H1 (cell line): ENCODE data around the gene PSIP1. TPM values are rescaled to one million over a fixed set of nuclear protein-coding genes. Genes with fewer than 3 reads are reported as not detected.
A peak's percentile ranks its signal among the peaks of the same experiment; 100 is the strongest.

Experiments used
- CTCF ChIA-PET: fragments of 300-600 bp; sonication (Branson Sonifier 250); formaldehyde crosslinking; loops from one replicate; lab custom pipeline; 2021; ENCODE audit not compliant: partially characterized antibody; lab: Charles Lee
- POLR2A ChIA-PET: fragments of 300-600 bp; sonication (Branson Sonifier 250); formaldehyde crosslinking; loops from one replicate; lab custom pipeline; 2021; ENCODE audit warnings: inconsistent platforms; ENCODE audit not compliant: partially characterized antibody; lab: Charles Lee
- DNase-seq, 2 experiments: peaks; one replicate each; pipeline versions ENCODE4 v3.0.0 to v3.0.0-alpha.2; 2010 to 2022; ENCODE audit warnings: low spot score in 2 of 2, low read depth in 1 of 2, mixed read lengths in 1 of 2
- FAIRE-seq: peaks from 2 replicates; lab custom pipeline; 2011; peaks lifted over from hg19 to GRCh38; lab: Jason Lieb, UNC
- H2AFZ ChIP-seq: 2 replicates; pipeline ENCODE4 v1.8.1; 2012; ENCODE audit warnings: low read length, inconsistent platforms
- H2AK5ac ChIP-seq: 2 replicates; pipeline ENCODE4 v1.6.1; 2013; ENCODE audit warnings: low read depth, low read length
- H2BK120ac ChIP-seq: replicated peaks from 2 replicates; pipeline ENCODE3; 2013; ENCODE audit warnings: low read depth, low read length, inconsistent platforms
- H2BK12ac ChIP-seq: 2 replicates; pipeline ENCODE4 v1.6.1; 2013; ENCODE audit warnings: low read depth, low read length
- H2BK15ac ChIP-seq: 2 replicates; pipeline ENCODE4 v1.6.1; 2013; ENCODE audit warnings: low read length
- H2BK20ac ChIP-seq: 2 replicates; pipeline ENCODE4 v1.6.1; 2013; ENCODE audit warnings: low read length
- H2BK5ac ChIP-seq: 2 replicates; pipeline ENCODE4 v1.6.1; 2013; ENCODE audit warnings: low read depth, low read length
- H3K14ac ChIP-seq: 2 replicates; pipeline ENCODE4 v1.6.1; 2013; ENCODE audit warnings: inconsistent platforms; ENCODE audit not compliant: insufficient read length
- H3K18ac ChIP-seq: 2 replicates; pipeline ENCODE4 v1.6.1; 2013; ENCODE audit warnings: low read length; ENCODE audit errors: extremely low read depth
- H3K23ac ChIP-seq: 2 replicates; pipeline ENCODE4 v1.6.1; 2013; ENCODE audit warnings: inconsistent platforms; ENCODE audit not compliant: insufficient read length
- H3K23me2 ChIP-seq: 2 replicates; pipeline ENCODE4 v1.6.1; 2013; ENCODE audit warnings: low read depth, low read length
- H3K27ac ChIP-seq: 2 replicates; pipeline ENCODE4 v1.6.1; 2011; ENCODE audit warnings: low read depth, low read length, inconsistent platforms
- H3K27me3 ChIP-seq, 4 experiments: replicated peaks in 1 of 4; 1 replicate in 1 of 4; 2 replicates in 3 of 4; pipeline versions ENCODE4 v1.6.1 to v1.8.1; 2011 to 2013; ENCODE audit warnings: low read length in 3 of 4, mild to moderate bottlenecking in 3 of 4, inconsistent platforms in 2 of 4, mixed read lengths in 2 of 4, moderate library complexity in 1 of 4; ENCODE audit not compliant: control insufficient read depth in 3 of 4, insufficient read depth in 3 of 4; ENCODE audit errors: extremely low read depth in 1 of 4
- H3K36me3 ChIP-seq, 4 experiments: 2 replicates each; pipeline versions ENCODE4 v1.6.1 to v1.8.1; 2011 to 2013; ENCODE audit warnings: mild to moderate bottlenecking in 4 of 4, low read length in 3 of 4, moderate library complexity in 2 of 4, control low read depth in 1 of 4, inconsistent platforms in 1 of 4; ENCODE audit not compliant: insufficient read depth in 4 of 4, control insufficient read depth in 2 of 4
- H3K4ac ChIP-seq: replicated peaks from 2 replicates; pipeline ENCODE3; 2013; ENCODE audit warnings: low read length, low read depth, mixed read lengths, inconsistent platforms; ENCODE audit not compliant: insufficient read length
- H3K4me1 ChIP-seq, 4 experiments: replicated peaks in 1 of 4; 1 replicate in 1 of 4; 2 replicates in 3 of 4; pipeline versions ENCODE4 v1.6.1 to v1.8.1; 2011 to 2013; ENCODE audit warnings: low read length in 3 of 4, inconsistent platforms in 2 of 4, mixed read lengths in 1 of 4; ENCODE audit not compliant: insufficient read depth in 4 of 4, control insufficient read depth in 3 of 4
- H3K4me2 ChIP-seq, 2 experiments: 2 replicates each; pipeline versions ENCODE4 v1.6.1 to v1.8.1; 2011 to 2013; ENCODE audit warnings: low read depth in 2 of 2, low read length in 2 of 2, control low read depth in 1 of 2, inconsistent platforms in 1 of 2, mild to moderate bottlenecking in 1 of 2; ENCODE audit not compliant: insufficient read depth in 1 of 2
- H3K4me3 ChIP-seq, 4 experiments: fragments of 200-600, 300-600 bp in 1 of 4; sonication (generic), shearing (Covaris generic), sonication (Bioruptor Twin) in 1 of 4; 2 replicates each; pipeline versions ENCODE4 v1.5.1 to v1.8.1; 2011 to 2016; ENCODE audit warnings: low read length in 4 of 4, low read depth in 3 of 4, control low read depth in 2 of 4, inconsistent platforms in 2 of 4, mild to moderate bottlenecking in 2 of 4, mixed read lengths in 1 of 4, moderate library complexity in 1 of 4; ENCODE audit not compliant: insufficient read depth in 2 of 4; ENCODE audit errors: extremely low read depth in 1 of 4
- H3K56ac ChIP-seq: replicated peaks from 2 replicates; pipeline ENCODE3; 2013; ENCODE audit warnings: low read depth, mild to moderate bottlenecking, mixed read lengths, low read length, inconsistent platforms; ENCODE audit not compliant: insufficient read length
- H3K79me1 ChIP-seq: 2 replicates; pipeline ENCODE4 v1.6.1; 2013; ENCODE audit warnings: low read depth, low read length, control low read depth
- H3K79me2 ChIP-seq, 2 experiments: 2 replicates each; pipeline versions ENCODE4 v1.6.1 to v1.8.1; 2012 to 2013; ENCODE audit warnings: low read length in 2 of 2, mild to moderate bottlenecking in 2 of 2, inconsistent platforms in 1 of 2; ENCODE audit not compliant: insufficient read depth in 2 of 2, control insufficient read depth in 1 of 2
- H3K9ac ChIP-seq, 4 experiments: replicated peaks in 1 of 4; 1 replicate in 1 of 4; 2 replicates in 3 of 4; pipeline versions ENCODE4 v1.6.1 to v1.8.1; 2011 to 2013; ENCODE audit warnings: low read depth in 3 of 4, low read length in 3 of 4, control low read depth in 2 of 4, mild to moderate bottlenecking in 2 of 4, moderate library complexity in 2 of 4, inconsistent platforms in 1 of 4; ENCODE audit errors: extremely low read depth in 1 of 4
- H3K9me3 ChIP-seq, 2 experiments: 2 replicates each; pipeline versions ENCODE4 v1.6.1 to v1.8.1; 2012 to 2013; ENCODE audit warnings: mild to moderate bottlenecking in 2 of 2, moderate library complexity in 2 of 2, control low read depth in 1 of 2, inconsistent platforms in 1 of 2, low read depth in 1 of 2, low read length in 1 of 2, mixed read lengths in 1 of 2; ENCODE audit not compliant: insufficient read depth in 2 of 2
- H4K20me1 ChIP-seq, 2 experiments: replicated peaks in 1 of 2; 2 replicates each; pipeline versions ENCODE3 to v1.8.1; 2011 to 2013; ENCODE audit warnings: inconsistent platforms in 2 of 2, low read length in 2 of 2, mild to moderate bottlenecking in 1 of 2; ENCODE audit not compliant: insufficient read depth in 2 of 2, control insufficient read depth in 1 of 2
- H4K5ac ChIP-seq: 2 replicates; pipeline ENCODE4 v1.6.1; 2013; ENCODE audit warnings: low read length, low read depth, mixed read lengths, inconsistent platforms; ENCODE audit not compliant: insufficient read length
- H4K8ac ChIP-seq: 2 replicates; pipeline ENCODE4 v1.8.0; 2013; ENCODE audit warnings: mild to moderate bottlenecking, moderate library complexity, low read length, inconsistent platforms; ENCODE audit not compliant: insufficient read depth; ENCODE audit errors: extremely low read depth
- H4K91ac ChIP-seq: replicated peaks from 2 replicates; pipeline ENCODE3; 2013; ENCODE audit warnings: low read length, mixed read lengths, inconsistent platforms; ENCODE audit not compliant: insufficient read length
- KDM5A ChIP-seq: fragments of 200-600 bp; IDR thresholded peaks from 2 replicates; pipeline ENCODE4 v1.7.1; 2012; ENCODE audit warnings: mild to moderate bottlenecking, low read length, inconsistent platforms, mixed read lengths
- RBBP5 ChIP-seq: IDR thresholded peaks from 2 replicates; pipeline ENCODE4 v1.7.1; 2012; ENCODE audit warnings: low read depth, mild to moderate bottlenecking, inconsistent platforms, low read length, moderate library complexity, borderline replicate concordance
- WGBS, 2 experiments: shearing (Covaris generic) in 1 of 2; methylation state at CpG; one replicate each; pipeline versions ENCODE4 v1.1.6 to v1.1.7; 2013 to 2015; ENCODE audit warnings: low lambda C conversion rate in 2 of 2, mixed read lengths in 2 of 2, inconsistent platforms in 1 of 2, low coverage in 1 of 2, missing lambda C conversion rate in 1 of 2; ENCODE audit not compliant: insufficient replicate concordance in 2 of 2, insufficient coverage in 1 of 2, insufficient read length in 1 of 2; ENCODE audit errors: extremely low coverage in 1 of 2, missing lambda C conversion rate in 1 of 2; 5-methylcytosine and 5-hydroxymethylcytosine counted together
- polyA plus RNA-seq, 7 experiments: library from polyadenylated mRNA; depleted of rRNA in 3 of 7; stranded (reverse) in 5 of 7; unstranded in 2 of 7; fragments of >200 nt in 5 of 7; fragments of 200-250 nt in 2 of 7; gene quantifications; 1 replicate in 5 of 7; 2 replicates in 1 of 7; 4 replicates in 1 of 7; pipeline versions ENCODE4 v1.2.1 to v1.2.3, GENCODE V29; 2011 to 2013; ENCODE audit warnings: missing spikeins in 2 of 7, mixed read lengths in 2 of 7
- total RNA-seq: library from RNA; stranded (reverse); fragmentation: NEBNext Ultra II Directional; extraction: Animal tissue kit (Norgen Biotek cat#: 25700); gene quantifications from 2 replicates; pipeline ENCODE4 v1.2.1, GENCODE V29; 2021

PSIP1 gene
- total and polyA plus RNA-seq, 2 of the 8 experiments (the other 6 are each of a cell fraction or from before 2014, with no cell fraction given), result 63.3 to 387 TPM

- H3K18ac ChIP-seq, result peak overlapping the region; percentile 85
- no peak overlapping the region for H3K14ac ChIP-seq
- H3K56ac ChIP-seq, result peak overlapping the region; percentile 9
- no peak for DNase-seq
- H3K36me3 ChIP-seq, result peaks cover 7 to 28% (median 9%) of the 10 kb centered on the region in 4 experiments
- peak overlapping the region; percentile 18; the same call in 1 of the 2 replicates for H2BK20ac ChIP-seq
- 0% methylated on average over 1 of the region's 1 CpG; no CpG with 5 or more reads in 1 of the 2 experiments for WGBS, 2 experiments
- ChIA-PET CTCF (interaction anchor here (1.3 to 3.7 kb wide), 5 partner anchors 21 to 95 kb away, joined by 3 to 33 read pairs (median 8); partner anchors contain the start of gene CCDC171), POLR2A (interaction anchor here (0.7 to 5.9 kb wide), 18 partner anchors 7 to 281 kb away, joined by 3 to 133 read pairs (median 8); partner anchors contain the start of genes CCDC171 and TTC39B)
- FAIRE-seq, result no peak
- H4K20me1 ChIP-seq, result peaks cover 9 to 19% of the 10 kb centered on the region in 2 experiments
- H2AK5ac ChIP-seq, result no peak overlapping the region
- H2BK120ac ChIP-seq, result peak overlapping the region; percentile 100
- H3K27me3 ChIP-seq, result no peaks in the 10 kb centered on the region
- peak overlapping the region; percentile 29 to 60 (median 51); a peak in 6 of 7 replicates for H3K9ac ChIP-seq
- peaks cover 21 to 38% of the 10 kb centered on the region in 2 experiments for H3K79me2 ChIP-seq
- no peak overlapping the region for H3K23ac ChIP-seq
- H4K5ac ChIP-seq, result peak overlapping the region; percentile 98
- H2AFZ ChIP-seq, result no peak overlapping the region
- H2BK12ac ChIP-seq, result no peak overlapping the region
- peaks cover 7 to 18% (median 8%) of the 10 kb centered on the region in 4 experiments; a peak in 6 of 7 replicates for H3K4me1 ChIP-seq
- peak overlapping the region; percentile 70 to 79 for H3K4me2 ChIP-seq
- peak overlapping the region; percentile 25 to 94 (median 64); a peak in 7 of 8 replicates for H3K4me3 ChIP-seq
- H3K4ac ChIP-seq, result peak overlapping the region; percentile 73
- no peak overlapping the region for H2BK15ac ChIP-seq
- H2BK5ac ChIP-seq, result peak overlapping the region; percentile 54; the same call in 1 of the 2 replicates
- no peaks in the 10 kb centered on the region; the same call in 1 of the 2 replicates for H3K79me1 ChIP-seq
- peak overlapping the region; percentile 87 for H4K91ac ChIP-seq
- peak overlapping the region; percentile 80 for H3K27ac ChIP-seq
- H3K23me2 ChIP-seq, result peaks cover 3% of the 10 kb centered on the region; the same call in 1 of the 2 replicates
- H3K9me3 ChIP-seq, result no peaks in the 10 kb centered on the region
- TF ChIP-seq KDM5A (no peak), RBBP5 (0 out of 2 replicates have a peak, but pooled peaks have one; percentile 46)
- no peak overlapping the region for H4K8ac ChIP-seq
Measured at GRCh38 chr9:15512204-15512603, 1.4 kb upstream of the PSIP1 start.
